Ishikawa (cell line): Measurements from ENCODE around the gene OPA3.

Source experiments
- CEBPB ChIP-seq: IDR thresholded peaks from 2 replicates; pipeline ENCODE4 v1.6.1; 2012
- CREB1 ChIP-seq: IDR thresholded peaks from 2 replicates; pipeline ENCODE4 v1.6.1; 2012; ENCODE audit warnings: low read depth
- EGR1 ChIP-seq: IDR thresholded peaks from 2 replicates; pipeline ENCODE4 v1.6.1; 2012
- EP300 ChIP-seq: IDR thresholded peaks from 2 replicates; pipeline ENCODE4 v1.6.1; 2012; ENCODE audit warnings: borderline replicate concordance
- FOXM1 ChIP-seq: IDR thresholded peaks from 2 replicates; pipeline ENCODE4 v1.6.1; 2012; ENCODE audit warnings: low read depth, borderline replicate concordance
- MAX ChIP-seq: IDR thresholded peaks from 2 replicates; pipeline ENCODE4 v1.6.1; 2012
- NFIC ChIP-seq: IDR thresholded peaks from 2 replicates; pipeline ENCODE4 v1.6.1; 2012
- RAD21 ChIP-seq: IDR thresholded peaks from 2 replicates; pipeline ENCODE4 v1.6.1; 2012; ENCODE audit warnings: low read depth
- TAF1 ChIP-seq: IDR thresholded peaks from 2 replicates; pipeline ENCODE4 v1.6.1; 2012; ENCODE audit warnings: low read depth, mild to moderate bottlenecking
- TCF12 ChIP-seq: IDR thresholded peaks from 2 replicates; pipeline ENCODE4 v1.6.1; 2012; ENCODE audit warnings: low read depth
- TEAD4 ChIP-seq: IDR thresholded peaks from 2 replicates; pipeline ENCODE4 v1.6.1; 2012
- YY1 ChIP-seq: IDR thresholded peaks from 2 replicates; pipeline ENCODE4 v1.6.1; 2012; ENCODE audit warnings: low read depth
- ZBTB7A ChIP-seq: IDR thresholded peaks from 2 replicates; pipeline ENCODE4 v1.6.1; 2012; ENCODE audit warnings: low read depth
- TF ChIP-seq, protein P1 (sequence below): IDR thresholded peaks from 2 replicates; pipeline ENCODE4 v1.6.1; 2012

DNA sequence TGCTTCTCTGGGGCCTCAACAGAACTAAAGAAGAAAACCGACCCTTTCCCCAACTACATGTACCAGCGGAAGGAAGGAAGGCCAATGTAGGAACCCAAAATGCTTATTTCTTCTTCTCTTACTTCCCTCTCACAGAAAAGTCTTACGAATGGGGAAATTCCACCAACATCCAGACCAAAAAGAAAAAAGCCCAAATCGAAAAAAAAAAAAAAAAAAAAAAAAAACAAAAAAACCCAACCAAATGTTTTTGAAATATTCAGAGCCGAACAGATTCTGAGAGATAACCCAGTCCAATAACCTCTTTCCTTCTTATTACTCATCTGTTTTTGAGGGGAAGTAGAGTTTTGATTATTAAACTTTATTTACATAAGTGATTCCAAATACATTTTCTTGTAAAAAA lies 82.5 kb downstream of the OPA3 start:
- TF ChIP-seq EP300 (no peak), TEAD4 (no peak), CREB1 (no peak), TAF1 (no peak), EGR1 (no peak), FOXM1 (no peak), NFIC (no peak), MAX (no peak), RAD21 (no peak), YY1 (no peak), CEBPB (no peak), ZBTB7A (no peak), TCF12 (no peak)
- TF ChIP-seq, protein P1, sequence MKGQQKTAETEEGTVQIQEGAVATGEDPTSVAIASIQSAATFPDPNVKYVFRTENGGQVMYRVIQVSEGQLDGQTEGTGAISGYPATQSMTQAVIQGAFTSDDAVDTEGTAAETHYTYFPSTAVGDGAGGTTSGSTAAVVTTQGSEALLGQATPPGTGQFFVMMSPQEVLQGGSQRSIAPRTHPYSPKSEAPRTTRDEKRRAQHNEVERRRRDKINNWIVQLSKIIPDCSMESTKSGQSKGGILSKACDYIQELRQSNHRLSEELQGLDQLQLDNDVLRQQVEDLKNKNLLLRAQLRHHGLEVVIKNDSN: no peak
